GM19467 (cell line): ENCODE measurements around the gene RFPL4A.
"Not testable (repeated sequence)": the region's sequence is repeated elsewhere in the genome, so short reads cannot be mapped to it uniquely, and the experiment has no call there.

Experiments
- ATAC-seq: cut with Tn5 transposase; IDR thresholded peaks from one replicate; pipeline ENCODE4 v1.9.1; 2021; ENCODE audit warnings: mild to moderate bottlenecking, moderate library complexity; ENCODE audit not compliant: unreplicated experiment

RFPL4A gene

GRCh38 chr19:55758797-55759196 is at the start of gene RFPL4A:
TSS of gene RFPL4A (plus strand) at chr19:55759097. CDS start at chr19:55761801, 2,704 bp downstream.
- ATAC-seq: not testable (repeated sequence)

DNA sequence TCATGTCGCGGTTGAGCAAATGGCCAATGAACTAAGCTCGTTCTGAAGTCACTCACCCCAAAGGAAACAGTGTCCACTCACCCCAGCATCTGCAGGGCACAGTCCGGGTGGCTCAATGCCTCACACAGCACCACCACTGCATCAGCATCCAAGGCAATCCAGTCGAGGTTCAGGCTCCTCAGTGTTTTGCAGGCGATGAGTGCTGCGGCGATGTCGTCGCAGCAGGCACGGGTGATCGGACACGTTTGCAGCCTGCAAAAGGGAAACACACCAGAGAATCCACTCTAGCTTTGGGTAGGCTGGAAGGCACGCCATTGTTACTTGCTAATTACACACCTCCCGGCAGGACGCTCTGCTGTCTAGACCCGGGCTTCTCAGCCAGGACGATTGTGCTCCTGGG is 47.2 kb upstream of the RFPL4A start:
- no peak for ATAC-seq

DNA sequence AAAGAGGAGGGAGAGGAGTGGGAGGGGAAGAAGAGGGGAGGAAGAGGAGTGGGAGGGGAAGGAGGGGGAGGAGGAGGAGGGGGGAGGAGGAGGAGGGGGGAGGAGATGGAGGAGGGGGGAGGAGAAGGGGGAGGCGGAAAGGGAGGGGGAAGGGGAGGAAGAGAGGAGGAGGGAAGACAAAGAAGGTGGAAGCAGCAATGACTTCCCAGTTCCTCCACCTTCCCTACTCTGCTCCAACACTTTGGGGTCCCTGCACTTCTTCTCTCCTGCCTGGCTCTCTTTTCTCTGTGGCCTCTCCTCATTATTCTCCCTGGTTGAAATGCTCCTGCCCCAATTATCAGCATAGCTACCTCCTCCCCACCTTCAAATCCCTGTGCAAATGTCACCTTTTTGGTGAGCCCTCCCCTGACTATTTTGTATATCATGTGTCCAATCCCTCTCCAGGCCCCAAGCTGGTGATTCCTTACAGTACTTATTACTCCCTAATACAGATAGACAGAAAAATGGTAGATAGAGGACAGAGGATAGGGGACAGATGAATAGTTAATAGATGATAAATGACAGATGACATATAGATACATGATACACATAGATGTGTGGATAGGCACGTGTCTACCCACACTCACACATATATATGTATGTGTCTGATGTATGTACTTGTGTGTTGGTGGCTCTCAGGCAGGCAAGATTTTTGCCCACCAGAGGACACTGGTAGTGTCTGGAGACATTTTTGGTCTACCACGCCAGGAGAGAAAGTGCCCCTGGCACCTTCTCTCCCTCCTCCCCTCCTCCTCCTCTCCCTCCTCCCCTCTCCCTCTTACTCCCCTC is 45.9 kb upstream of the RFPL4A start:
- ATAC-seq: no peak

GRCh38 chr19:55716531-55716930 is 42.4 kb upstream of the RFPL4A start:
- no peak for ATAC-seq

GRCh38 chr19:55717251-55717650 is 41.6 kb upstream of the RFPL4A start:
- ATAC-seq: no peak

GRCh38 chr19:55717879-55718711 is 40.8 kb upstream of the RFPL4A start:
- ATAC-seq: not testable (repeated sequence)

- ATAC-seq: no peak
These were observed 38.6 kb upstream of the RFPL4A start for GRCh38 chr19:55720214-55720746.

DNA sequence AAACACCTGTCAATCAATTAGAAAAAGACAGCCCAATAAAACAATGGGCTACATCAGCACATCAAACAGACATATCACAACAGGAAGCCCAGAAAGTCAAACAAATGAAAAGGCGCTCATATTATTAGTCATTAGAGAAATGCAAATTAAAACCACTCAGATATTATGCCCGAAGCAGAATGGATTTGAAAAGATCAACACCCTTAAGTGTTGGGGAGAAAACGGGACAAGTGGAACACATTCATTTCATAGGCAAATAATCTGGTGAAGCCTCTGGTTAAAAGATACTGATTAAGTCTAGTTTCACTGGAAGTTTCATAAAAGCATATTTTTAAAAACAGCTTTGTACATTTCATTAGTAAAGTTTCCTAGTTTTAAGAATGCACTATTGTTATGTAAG is 38.1 kb upstream of the RFPL4A start:
- ATAC-seq: no peak

DNA sequence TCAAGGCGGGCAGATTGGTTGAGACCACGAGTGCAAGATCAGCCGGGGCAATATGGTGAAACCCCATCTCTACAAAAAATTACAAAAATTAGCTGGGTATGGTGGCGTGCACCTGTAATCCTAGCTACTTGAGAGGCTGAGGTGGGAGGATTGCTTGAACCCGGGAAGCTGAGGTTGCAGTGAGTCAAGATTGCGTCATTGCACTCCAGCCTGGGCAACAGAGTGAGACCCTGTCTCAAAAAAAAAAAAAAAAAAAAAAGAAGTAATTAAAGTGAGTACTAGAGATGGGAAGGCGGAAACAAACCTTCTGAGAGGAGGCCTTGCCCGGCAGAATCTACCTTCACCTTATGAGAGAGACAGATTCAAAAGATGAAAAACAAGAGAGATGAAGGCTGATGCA is 35.4 kb upstream of the RFPL4A start:
- no peak for ATAC-seq

DNA sequence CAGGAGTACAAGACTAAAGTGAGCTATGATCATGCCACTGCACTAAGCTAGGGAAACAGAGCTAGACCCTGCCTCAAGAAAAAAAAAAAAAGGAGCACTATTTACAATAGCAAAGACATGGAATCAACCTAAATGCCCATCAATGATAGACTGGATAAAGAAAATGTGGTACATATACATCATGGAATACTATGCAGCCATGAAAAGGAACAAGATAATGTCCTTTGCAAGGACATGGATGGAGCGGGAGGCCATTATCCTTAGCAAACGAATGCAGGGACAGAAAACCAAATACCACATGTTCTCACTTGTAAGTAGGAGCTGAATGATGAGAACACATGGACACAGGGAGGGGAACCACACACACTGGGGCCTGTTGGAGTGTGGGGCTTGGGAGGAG is 28.5 kb upstream of the RFPL4A start:
- ATAC-seq: not testable (repeated sequence)

GRCh38 chr19:55738302-55738701 is 20.6 kb upstream of the RFPL4A start, which contains the start of gene NLRP9:
TSS of gene NLRP9 (minus strand) at chr19:55738402. CDS start at chr19:55738374, 28 bp downstream.
- no peak for ATAC-seq

DNA sequence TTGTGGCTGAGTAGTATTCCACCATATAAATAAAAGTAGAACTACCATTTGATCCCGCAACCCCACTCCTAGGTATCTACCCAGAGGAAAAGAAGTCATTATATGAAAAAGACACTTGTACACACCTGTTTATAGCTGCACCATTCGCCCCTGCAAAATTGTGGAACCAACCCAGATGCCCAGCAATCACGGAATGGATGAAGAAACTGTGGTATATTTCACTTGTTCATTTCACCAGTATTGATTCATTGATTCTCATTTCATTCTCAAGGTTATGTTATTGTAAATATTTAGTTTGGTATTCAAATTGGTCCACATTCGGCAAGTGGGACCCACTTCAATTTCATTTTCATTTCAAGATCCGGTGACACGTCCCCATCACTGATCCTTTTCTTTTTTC is 8.2 kb upstream of the RFPL4A start:
- ATAC-seq: no peak

DNA sequence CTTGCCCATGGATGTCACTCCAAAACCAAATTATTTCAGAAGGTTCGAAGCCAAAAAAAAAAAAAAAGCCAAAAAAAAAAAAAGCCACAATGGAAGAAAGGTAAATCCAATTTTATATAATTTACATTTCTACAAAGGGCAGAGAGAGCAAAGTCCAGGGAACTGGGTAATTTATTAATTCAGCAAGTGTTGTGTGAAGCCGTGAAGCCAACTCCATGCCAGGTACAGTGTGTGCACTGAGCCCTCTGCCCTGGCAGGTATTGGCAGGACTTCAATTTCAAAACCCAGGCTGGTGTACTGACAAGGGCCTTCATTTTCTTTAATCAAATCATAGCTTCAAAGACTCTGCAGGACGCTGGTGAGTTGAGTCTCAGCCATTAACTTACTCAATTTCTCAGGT is 5.5 kb upstream of the RFPL4A start:
- no peak for ATAC-seq

GRCh38 chr19:55756808-55757207 is 2.1 kb upstream of the RFPL4A start:
- ATAC-seq: not testable (repeated sequence)

- no peak for ATAC-seq
These were observed 7.6 kb downstream of the RFPL4A start for GRCh38 chr19:55766466-55766865.

DNA sequence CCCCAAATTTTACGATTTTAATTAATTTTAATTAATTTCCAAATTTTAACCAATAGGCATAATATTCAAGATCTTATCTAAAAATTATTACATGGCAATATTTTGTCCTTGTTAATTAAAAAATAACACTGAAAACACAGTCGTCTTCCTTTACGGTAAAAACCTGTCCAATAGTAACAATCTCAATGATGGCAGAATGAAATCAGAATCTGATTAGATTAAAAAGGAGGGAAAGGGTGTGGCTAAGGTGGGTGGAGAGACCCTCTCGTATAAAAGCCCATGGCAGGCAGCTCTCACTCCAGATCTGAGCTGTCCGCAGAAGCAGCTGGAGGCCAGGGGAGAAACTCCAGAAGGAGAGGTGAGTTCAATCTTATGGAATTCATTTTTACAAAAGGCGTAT is 9.9 kb downstream of the RFPL4A start, which contains the start of gene RFPL4AL1:
Gene RFPL4AL1 (plus strand): TSS at position 301 of the 400 bp plus-strand sequence. CDS start 2,687 bp downstream, outside the sequence.
- ATAC-seq: not testable (repeated sequence)

DNA sequence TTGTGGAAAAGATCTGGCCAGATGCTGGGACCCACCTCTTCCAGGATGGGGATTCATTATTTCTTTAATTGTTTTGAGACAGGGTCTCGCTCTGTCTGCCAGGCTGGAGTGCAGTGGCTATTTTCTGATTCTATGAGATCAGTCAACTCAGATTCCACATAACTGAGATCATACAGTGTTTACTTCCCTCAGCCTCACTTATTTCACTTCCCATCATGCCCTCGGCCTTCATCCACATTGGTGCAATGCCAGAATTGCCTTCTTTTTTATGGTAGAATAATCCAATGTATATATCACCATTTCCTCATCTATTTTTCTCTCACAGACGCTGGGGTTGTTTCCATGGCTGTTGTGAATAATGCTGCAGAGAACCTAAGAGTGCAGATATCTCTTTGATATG is 10.7 kb downstream of the RFPL4A start:
- ATAC-seq: not testable (repeated sequence)

- ATAC-seq: no peak
These were observed 18.6 kb downstream of the RFPL4A start for GRCh38 chr19:55777528-55777927.

DNA sequence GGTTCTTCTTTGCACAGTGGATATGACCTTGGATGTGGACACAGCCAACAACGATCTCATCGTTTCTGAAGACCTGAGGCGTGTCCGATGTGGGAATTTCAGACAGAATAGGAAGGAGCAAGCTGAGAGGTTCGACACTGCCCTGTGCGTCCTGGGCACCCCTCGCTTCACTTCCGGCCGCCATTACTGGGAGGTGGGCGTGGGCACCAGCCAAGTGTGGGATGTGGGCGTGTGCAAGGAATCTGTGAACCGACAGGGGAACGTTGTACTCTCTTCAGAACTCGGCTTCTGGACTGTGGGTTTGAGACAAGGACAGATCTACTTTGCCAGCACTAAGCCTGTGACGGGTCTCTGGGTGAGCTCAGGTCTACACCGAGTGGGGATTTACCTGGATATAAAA is 19.4 kb downstream of the RFPL4A start:
- ATAC-seq: no peak

- no peak for ATAC-seq
These were observed 22.2 kb downstream of the RFPL4A start for GRCh38 chr19:55781112-55781511.

GRCh38 chr19:55795021-55795420 is 36.1 kb downstream of the RFPL4A start:
- ATAC-seq: no peak
